HG03442 (cell line): ENCODE measurements around the gene GPC2.
"Not testable (repeated sequence)": the region's sequence is repeated elsewhere in the genome, so short reads cannot be mapped to it uniquely, and the experiment has no call there.

Experiments used
- ATAC-seq: cut with Tn5 transposase; IDR thresholded peaks from one replicate; pipeline ENCODE4 v1.9.1; 2021; ENCODE audit warnings: mild to moderate bottlenecking, moderate library complexity; ENCODE audit not compliant: unreplicated experiment

The GPC2 gene

GRCh38 chr7:100153708-100154535, 23.3 kb downstream of the GPC2 start:
- no peak for ATAC-seq

GRCh38 chr7:100152937-100153666, 24.1 kb downstream of the GPC2 start:
- ATAC-seq: no peak

- ATAC-seq: no peak
Observed at GRCh38 chr7:100152404-100152803, 24.8 kb downstream of the GPC2 start.

GRCh38 chr7:100148559-100149328, 28.4 kb downstream of the GPC2 start, which contains the start of gene LAMTOR4:
Gene LAMTOR4, plus strand, starts transcription at chr7:100148918. Its CDS starts 55 bp downstream, at chr7:100148973.
- peak; percentile 97 for ATAC-seq

- ATAC-seq: no peak
Observed at GRCh38 chr7:100148225-100148558, 29.0 kb downstream of the GPC2 start.

- no peak for ATAC-seq
Observed at GRCh38 chr7:100147278-100147677, 29.9 kb downstream of the GPC2 start.

- ATAC-seq: not testable (repeated sequence)
Observed at GRCh38 chr7:100146350-100146749, 30.8 kb downstream of the GPC2 start.

- ATAC-seq: no peak
Observed at GRCh38 chr7:100142461-100142860, 34.7 kb downstream of the GPC2 start.

GRCh38 chr7:100141555-100141949, 35.6 kb downstream of the GPC2 start:
- ATAC-seq: no peak

- ATAC-seq: no peak
Observed at GRCh38 chr7:100137851-100138760, 39.1 kb downstream of the GPC2 start.

- peak; percentile 69 for ATAC-seq
Observed at GRCh38 chr7:100132697-100133151, 44.5 kb downstream of the GPC2 start.

- ATAC-seq: no peak
Observed at GRCh38 chr7:100132126-100132525, 45.1 kb downstream of the GPC2 start.

- no peak for ATAC-seq
Observed at GRCh38 chr7:100130608-100131453, 46.4 kb downstream of the GPC2 start.

GRCh38 chr7:100130220-100130607, 47.0 kb downstream of the GPC2 start:
- ATAC-seq: not testable (repeated sequence)

GRCh38 chr7:100128637-100128963, 48.6 kb downstream of the GPC2 start:
- ATAC-seq: no peak

- ATAC-seq: no peak
Observed at GRCh38 chr7:100127866-100128636, 49.1 kb downstream of the GPC2 start.

- peak; percentile 54 for ATAC-seq
Observed at GRCh38 chr7:100126931-100127865, 50.0 kb downstream of the GPC2 start, which contains the start of gene MBLAC1. Gene MBLAC1, plus strand, starts transcription at chr7:100126967. Its CDS starts 429 bp downstream, at chr7:100127396.
